NCI-H526 (cell line): ENCODE measurements around the gene LAT.
"Not testable (repeated sequence)": the region's sequence is repeated elsewhere in the genome, so short reads cannot be mapped to it uniquely, and the experiment has no call there.

Source experiments
- DNase-seq, 2 experiments: peaks; one replicate each; lab custom pipeline; 2025; lab: John Stamatoyannopoulos, UW

The LAT gene

DNA sequence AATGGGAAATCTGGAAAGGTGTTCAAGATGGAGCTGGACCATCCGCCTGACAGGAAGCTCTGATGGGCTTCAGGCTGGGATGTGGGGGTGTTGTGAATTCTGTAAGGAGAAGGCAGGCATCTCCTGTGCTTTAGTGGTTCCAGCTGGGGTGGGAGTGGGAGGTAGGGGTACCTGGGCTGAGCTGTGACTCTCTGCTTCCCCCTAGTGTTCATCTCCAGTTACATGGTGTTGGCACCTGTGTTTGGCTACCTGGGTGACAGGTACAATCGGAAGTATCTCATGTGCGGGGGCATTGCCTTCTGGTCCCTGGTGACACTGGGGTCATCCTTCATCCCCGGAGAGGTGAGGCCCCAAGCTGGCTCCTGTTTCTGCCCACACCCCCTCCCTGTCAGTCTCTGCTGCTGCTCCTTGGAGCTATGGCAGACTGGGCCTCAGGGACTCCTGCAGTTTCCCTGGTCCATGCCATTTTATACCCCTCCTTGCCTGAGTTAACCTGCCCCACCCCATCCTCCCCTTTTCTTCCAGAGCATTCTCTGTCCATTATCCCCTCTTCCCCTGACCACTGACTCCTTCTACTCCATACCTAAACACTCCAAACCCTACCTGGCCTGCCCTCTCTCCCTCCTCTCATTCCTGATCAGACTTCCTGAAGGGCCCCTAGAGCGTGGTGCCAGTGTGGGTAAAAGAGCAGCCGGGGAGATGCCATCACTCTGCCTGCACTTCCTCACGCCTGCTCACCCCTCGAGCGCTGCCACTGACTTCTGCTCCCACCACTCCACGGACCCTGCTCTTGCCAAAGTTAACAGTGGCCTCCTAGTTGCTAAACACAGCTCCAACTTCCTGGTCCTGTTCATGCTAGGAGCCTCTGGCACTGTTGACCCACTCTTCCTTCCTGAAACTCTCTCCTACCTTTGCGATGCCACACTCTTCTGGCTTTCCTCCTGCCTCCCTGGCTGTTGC is 6.9 kb upstream of the LAT start:
- peak in 1 of 2 experiments; percentile 57 for DNase-seq

DNA sequence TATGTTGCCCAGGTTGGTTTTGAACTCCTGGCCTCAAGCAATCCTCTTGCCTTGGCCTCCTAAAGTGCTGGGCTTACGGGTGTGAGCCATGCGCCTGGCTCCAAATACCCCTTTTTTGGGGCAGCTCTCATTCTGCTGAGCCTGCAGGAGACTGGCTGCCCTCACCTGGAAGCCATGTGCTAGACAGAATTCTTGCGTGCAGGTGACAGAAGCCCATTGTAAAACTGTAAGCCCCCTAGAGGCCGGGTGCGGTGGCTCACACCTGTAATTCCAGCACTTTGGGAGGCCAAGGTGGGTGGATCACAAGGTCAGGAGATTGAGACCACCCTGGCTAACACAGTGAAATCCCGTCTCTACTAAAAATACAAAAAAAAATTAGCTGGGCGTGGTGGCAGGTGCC is 4.5 kb upstream of the LAT start:
- peak in 1 of 2 experiments; percentile 19 for DNase-seq

DNA sequence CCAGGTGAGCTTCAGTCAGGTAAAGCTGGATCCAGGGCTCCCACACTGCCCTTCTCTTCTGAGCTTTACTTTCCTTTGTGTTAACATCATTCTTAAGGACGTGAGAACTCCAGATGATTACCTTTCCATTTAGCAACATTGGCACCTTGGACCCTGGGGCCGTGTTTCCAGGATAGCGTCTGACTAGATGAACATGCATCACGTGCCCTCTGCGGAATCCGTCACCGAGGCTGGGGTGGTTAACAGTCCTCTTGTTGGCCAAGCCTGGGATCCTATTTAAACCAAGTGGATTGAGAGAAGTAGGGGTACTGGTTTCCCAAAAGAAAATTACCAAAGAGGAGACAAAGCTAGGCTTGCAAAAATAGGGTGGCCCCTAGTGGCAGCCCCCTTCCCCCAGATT is 3.9 kb upstream of the LAT start:
- DNase-seq: no peak

DNA sequence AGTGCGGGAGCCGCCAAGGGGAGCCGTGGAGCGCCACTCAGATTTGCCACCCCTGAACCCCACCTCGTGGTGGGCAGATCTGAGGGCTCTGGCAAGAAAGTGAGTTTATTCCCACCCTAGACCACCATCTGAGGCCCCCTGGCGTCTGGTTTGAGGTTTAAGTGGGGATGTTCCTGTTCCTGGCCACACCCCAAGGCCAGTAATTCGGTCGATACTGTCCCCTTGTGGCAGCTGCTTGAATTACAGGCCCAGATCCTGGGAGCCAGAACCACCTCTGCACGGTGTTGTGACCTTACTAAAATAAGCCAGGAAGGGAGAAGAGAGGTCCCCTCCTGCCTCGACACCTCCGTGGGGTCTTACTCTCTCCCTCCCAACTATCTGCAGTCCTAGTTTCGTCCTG is 3.3 kb upstream of the LAT start:
- DNase-seq: peak in 1 of 2 experiments; percentile 47

DNA sequence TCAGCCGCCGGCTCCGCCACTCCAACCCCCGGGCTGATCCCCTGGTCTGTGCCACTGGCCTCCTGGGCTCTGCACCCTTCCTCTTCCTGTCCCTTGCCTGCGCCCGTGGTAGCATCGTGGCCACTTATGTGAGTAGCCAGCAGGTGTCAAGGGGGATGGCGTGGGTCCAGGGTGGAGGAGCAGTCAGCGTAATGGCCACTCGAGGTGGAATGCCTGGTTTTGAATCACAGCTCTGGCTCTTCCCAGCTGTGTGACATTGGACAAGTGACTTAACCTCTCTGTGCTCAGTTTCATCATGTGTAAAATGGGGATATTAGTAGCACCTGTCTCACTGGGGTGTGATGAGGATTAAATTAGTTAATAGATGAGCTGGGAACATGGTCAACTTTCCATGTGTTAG is 2.4 kb upstream of the LAT start:
- no peak for DNase-seq

DNA sequence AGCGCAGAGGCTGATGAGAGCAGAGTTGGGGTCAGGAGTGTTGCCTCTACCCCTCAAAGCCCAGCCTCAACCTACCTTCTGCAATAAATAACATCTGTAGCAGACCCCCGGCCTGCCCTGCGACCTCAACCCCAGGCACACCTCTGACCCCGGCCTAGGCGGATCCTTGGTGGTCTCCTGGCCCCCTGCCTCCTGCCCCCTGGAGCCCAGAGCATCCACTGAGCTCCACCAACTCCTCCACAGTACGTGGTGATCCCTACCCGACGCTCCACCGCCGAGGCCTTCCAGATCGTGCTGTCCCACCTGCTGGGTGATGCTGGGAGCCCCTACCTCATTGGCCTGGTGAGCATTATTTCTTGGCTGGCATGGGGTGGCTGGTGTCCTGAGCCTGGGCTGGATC is 1.9 kb upstream of the LAT start:
- DNase-seq: no peak

DNA sequence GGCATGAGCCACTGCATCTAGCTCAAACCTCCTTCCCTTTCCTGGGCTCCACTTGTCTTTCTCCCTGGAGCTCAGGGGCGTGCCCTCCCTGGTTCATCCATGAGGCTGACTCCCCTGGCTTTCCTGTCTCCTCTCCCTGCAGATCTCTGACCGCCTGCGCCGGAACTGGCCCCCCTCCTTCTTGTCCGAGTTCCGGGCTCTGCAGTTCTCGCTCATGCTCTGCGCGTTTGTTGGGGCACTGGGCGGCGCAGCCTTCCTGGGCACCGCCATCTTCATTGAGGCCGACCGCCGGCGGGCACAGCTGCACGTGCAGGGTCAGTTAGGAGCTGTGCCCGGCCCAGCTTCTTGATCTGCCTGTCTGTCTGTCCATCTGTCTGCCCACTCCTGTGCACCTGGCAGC is 1.2 kb upstream of the LAT start:
- no peak for DNase-seq

DNA sequence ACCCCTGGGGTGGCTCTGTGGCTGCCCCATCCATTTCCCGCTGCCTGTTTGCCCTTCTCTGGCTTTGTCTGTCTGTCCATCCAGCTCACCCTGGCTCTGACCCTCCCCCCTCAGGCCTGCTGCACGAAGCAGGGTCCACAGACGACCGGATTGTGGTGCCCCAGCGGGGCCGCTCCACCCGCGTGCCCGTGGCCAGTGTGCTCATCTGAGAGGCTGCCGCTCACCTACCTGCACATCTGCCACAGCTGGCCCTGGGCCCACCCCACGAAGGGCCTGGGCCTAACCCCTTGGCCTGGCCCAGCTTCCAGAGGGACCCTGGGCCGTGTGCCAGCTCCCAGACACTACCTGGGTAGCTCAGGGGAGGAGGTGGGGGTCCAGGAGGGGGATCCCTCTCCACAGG is 761 bp upstream of the LAT start:
- no peak for DNase-seq

DNA sequence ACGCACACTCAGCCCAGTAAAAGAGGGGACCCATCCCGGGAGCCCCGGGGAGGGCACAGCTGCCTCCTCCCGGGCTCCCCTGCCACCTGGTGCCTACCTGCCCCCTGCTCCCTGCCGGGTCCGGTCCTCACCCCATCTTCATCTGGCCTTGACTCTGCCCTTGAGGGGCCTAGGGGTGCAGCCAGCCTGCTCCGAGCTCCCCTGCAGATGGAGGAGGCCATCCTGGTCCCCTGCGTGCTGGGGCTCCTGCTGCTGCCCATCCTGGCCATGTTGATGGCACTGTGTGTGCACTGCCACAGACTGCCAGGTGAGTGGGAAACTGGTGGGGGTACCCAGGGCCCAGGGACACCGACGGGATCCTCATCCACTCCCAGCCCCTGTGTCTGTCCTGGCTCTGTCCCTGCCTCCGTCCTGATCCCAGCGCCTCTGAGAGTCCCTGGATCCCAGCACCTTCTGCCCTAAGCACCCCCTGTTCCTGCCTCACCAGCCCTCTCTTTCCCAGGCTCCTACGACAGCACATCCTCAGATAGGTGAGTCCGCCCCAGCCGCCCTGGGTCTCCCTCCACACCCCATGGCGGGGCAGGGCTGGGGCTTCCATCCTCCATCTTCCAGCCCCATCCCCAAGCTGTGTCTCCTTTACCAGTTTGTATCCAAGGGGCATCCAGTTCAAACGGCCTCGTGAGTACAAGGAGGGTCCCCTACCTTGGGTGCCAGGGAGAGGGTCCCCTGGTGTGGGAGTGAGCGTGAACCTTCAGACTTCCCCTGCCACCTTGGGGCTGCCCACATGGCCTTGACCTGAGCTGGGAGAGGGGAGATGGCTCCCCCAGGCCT is 574 bp downstream of the LAT start:
- DNase-seq: no peak

DNA sequence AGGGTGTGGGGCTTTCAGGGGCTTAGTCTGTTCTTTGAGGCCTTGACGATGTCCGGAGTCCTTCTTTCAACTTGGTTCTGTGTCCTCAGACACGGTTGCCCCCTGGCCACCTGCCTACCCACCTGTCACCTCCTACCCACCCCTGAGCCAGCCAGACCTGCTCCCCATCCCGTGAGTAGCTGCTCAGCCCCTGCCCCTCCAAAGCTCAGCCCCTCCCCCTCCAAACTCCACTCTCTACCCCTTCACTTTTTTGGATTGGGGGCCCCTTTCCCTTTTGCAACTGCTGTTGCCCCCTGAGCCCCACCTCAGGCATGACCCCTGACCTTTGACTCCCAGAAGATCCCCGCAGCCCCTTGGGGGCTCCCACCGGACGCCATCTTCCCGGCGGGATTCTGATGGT is 1.2 kb downstream of the LAT start:
- DNase-seq: no peak

DNA sequence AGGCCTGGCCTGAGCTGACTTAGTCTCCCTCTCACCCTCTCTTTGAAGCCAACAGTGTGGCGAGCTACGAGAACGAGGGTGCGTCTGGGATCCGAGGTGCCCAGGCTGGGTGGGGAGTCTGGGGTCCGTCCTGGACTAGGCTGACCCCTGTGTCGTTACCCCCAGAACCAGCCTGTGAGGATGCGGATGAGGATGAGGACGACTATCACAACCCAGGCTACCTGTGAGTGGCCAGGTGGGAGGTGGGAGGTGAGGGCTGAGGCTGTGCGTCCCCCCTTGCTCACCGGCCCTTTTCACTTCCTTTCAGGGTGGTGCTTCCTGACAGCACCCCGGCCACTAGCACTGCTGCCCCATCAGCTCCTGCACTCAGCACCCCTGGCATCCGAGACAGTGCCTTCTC is 1.6 kb downstream of the LAT start:
- DNase-seq: no peak

DNA sequence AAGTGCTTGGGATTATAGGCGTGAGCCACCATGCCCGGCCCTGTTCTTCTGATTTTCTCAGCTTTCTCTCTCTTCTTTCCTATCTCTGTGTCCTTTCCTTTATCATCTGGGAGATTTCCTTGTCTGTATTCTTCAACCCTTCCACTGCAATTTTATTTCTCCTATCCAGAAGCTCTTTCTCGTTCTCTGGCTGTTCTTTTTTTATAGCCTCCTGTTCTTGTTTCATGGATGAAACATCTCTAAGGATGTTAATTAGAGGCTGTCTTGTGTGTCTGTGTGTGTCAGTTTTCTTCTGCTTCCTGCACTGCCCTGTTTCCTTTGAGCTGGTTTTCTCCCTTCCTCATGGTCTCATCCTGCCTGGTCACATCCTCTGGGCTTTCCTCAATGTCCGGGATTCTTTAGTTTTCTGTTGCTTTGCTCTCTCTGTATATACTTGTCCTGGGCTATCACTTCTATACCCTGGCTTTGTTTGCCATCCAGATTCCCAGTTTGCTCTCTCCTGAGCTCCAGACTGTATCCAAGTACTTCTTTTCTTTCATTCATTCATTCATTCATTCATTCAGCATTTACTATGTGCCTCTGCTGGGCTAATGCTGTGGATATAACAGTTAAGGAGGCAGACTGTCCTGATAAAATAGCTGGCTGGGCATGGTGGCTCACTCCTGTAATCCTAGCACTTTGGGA is 2.5 kb downstream of the LAT start:
- DNase-seq: no peak

DNA sequence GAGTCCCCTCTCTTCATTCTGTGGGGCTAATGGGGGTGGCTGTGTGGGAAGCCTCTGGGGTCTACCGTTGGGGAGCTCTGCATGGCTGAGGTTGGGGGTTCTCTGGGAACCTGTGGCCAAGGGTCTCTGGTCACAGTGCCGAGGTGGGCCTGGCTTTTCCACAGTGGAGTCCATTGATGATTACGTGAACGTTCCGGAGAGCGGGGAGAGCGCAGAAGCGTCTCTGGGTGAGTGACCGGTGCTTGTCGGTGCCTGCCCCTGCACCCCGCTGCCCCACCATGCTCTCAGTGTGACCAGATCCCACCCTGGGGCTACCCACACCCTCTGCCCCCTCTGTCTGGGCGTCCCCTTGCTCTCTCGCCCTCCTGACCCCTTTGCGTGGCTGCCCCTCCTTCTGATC is 4.5 kb downstream of the LAT start:
- DNase-seq: no peak

DNA sequence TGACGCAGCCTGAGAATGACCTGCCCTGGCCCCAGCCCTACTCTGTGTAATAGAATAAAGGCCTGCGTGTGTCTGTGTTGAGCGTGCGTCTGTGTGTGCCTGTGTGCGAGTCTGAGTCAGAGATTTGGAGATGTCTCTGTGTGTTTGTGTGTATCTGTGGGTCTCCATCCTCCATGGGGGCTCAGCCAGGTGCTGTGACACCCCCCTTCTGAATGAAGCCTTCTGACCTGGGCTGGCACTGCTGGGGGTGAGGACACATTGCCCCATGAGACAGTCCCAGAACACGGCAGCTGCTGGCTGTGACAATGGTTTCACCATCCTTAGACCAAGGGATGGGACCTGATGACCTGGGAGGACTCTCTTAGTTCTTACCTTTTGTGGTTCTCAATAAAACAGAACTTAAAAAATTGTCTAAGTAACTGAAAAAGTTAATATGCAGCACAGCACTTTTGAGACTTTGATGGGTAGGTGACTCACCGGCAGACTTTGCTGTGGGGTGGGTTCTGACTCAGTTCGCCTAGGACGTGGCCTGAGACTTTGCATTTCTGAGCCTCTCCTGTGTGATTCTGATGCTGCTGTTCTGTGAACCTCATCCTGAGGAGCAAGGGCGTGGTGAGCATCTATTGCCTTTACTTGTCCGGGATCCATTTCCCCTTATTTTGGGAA is 5.7 kb downstream of the LAT start:
- DNase-seq: no peak

DNA sequence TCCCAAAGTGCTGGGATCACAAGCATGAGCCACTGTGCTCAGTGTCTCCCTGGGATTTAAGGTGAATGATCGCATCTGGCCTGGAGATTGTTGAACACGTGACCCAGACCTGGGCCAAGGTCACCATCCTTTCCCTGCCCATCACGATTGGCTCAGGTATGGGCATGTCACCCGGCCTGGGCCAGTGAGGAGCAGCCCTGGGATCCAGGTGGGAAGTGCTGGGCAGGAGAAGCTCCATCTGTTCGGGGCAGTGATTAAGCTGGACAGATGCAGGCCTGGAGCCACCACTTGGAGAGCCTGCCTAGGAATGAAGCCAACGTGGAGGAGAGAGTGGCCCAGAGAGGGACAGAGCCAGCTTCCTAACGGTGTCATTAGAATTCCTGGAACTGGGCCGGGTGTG is 6.8 kb downstream of the LAT start:
- no peak for DNase-seq

DNA sequence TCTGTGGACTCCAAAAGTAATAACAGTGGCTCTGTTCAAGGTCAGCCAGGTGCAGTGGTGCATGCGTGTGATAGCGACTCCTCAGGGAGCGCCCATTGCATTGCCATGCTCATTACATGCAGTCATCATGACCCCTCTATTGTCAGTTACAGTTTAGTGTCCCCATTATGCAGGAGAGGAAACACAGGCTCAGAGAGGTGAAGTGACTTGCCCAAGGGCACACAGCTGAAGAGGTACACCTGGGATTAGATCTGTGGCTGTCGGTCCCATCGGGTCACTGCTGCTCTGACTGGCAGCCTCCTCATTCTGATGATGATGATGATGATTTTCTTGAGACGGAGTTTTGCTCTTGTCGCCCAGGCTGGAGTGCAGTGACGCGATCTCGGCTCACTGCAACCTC is 7.6 kb downstream of the LAT start:
- DNase-seq: no peak

DNA sequence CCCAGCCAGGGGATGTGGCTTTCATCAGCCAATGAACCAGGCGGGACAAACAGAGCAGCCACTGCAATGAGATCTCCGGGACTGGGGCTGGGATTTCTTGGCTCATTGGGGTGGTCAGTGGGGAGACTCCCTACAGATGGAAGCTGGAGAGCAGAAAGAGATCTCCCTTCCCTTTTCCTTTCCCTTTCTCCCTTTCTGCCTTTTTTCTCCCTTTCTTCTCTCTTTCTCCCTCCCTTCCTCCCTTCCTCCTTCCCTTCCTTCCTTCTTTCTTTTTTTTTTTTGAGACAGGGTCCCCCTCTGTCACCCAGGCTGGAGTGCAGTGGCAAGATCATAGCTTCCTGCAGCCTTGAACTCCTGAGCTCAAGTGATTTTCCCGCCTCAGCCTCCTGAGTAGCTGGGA is 14.0 kb downstream of the LAT start:
- DNase-seq: no peak

DNA sequence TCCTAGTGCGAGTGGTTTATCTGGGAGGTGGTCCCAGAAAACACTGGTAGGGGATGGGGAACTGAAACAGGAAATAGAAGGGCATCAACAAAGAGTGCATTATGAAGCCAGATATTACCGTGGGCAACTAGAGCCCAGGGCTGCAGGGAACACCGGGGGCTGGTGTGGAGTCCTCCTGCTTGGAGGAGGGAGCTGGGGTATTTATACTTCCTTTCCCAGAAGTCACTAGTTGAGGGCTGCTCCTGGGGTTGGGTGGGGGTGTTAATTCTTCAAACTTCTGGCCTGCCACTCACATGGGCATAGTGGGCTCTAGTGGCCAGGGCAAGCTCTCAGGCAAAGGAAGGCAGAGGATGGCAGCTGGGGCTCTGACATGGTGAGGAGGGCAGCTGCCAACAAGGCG is 14.7 kb downstream of the LAT start:
- DNase-seq: no peak

DNA sequence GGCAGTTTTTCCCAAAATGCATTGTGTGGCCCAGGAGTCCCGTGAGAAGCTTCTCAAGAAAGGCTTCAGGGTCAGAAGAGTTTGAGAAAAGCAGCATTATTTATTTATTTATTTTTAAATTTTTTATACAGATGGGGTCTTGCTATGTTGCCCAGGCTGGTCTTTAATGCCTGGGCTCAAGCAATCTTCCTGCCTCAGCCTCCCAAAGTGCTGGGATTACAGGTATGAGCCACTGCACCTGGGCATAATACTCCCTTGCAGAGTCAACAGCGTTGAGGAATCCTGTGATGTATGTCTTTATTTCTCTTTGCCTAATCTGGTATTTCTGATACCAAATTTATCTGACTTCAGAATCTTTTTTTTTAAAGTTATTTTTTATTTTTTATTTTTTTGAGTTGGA is 15.2 kb downstream of the LAT start:
- DNase-seq: no peak

DNA sequence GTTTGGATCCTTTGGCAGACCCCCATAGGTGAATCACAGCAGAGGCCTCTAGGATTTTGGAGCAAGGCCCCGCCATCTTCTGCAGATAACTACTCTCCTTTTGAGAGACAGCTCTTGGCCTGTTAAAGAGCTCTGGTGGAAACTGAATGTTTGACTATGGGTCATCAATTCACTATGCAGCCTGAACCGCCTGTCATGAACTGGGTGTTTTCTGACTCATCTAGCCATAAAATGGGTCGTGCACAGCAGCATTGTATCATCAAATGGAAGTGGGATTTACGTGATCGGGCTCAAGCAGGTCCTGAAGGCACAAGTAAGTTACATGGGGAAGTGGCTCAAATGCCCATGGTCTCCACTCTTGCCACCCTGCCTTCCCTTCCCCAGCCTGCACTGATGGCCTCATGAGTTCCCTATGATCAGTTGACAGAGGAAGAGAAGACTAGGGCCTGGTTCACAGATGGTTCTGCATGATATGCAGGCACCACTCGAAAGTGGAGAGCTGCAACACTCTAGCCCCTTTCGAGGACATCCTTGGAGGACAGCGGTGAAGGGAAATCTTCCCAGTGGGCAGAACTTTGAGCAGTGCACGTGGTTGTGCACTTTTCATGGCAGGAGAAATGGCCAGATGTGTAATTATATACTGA is 19.8 kb downstream of the LAT start:
- DNase-seq: not testable (repeated sequence)
